GM18508 (cell line): Measurements from ENCODE around the gene SYNJ2BP.
"Not testable (repeated sequence)": the region's sequence is repeated elsewhere in the genome, so short reads cannot be mapped to it uniquely, and the experiment has no call there.

ENCODE experiments used
- ATAC-seq: cut with Tn5 transposase; IDR thresholded peaks from one replicate; pipeline ENCODE4 v1.9.1; 2021; ENCODE audit warnings: moderate number of reproducible peaks; ENCODE audit not compliant: insufficient read depth, unreplicated experiment

The SYNJ2BP gene, protein sequence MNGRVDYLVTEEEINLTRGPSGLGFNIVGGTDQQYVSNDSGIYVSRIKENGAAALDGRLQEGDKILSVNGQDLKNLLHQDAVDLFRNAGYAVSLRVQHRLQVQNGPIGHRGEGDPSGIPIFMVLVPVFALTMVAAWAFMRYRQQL

DNA sequence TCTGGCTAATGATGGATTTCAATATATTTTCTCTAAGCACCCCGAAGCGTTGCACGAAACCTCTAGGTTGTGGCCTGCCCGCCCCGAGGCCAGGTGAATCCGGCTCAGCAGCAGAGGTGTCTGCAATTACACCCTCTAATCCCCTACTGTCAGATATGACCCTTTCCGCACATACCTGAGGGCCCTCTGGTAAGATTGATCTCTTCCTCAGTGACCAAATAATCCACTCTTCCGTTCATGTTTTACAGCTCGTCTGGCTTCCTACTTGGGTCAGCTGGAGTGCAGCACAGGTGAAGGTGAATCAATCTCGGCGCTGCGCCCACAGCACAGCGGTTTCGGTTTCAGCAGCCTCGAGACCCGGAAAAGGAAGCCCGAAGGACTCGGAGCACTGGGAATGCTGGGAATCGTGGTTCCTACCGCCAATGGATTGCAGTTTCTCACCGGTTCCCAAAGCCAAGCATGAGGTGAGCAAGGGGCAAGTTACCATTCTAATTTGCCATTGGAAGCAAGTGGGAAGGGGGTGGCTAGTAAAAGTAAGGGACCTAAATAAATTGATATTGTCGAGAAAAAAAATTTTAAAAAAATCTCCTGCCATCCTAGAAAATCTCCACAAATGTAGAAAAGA lies at the start of gene SYNJ2BP:
TSS of gene SYNJ2BP (minus strand) at position 366 of the 625 bp plus-strand sequence. CDS start at position 239, 127 bp downstream.
- ATAC-seq = no peak

DNA sequence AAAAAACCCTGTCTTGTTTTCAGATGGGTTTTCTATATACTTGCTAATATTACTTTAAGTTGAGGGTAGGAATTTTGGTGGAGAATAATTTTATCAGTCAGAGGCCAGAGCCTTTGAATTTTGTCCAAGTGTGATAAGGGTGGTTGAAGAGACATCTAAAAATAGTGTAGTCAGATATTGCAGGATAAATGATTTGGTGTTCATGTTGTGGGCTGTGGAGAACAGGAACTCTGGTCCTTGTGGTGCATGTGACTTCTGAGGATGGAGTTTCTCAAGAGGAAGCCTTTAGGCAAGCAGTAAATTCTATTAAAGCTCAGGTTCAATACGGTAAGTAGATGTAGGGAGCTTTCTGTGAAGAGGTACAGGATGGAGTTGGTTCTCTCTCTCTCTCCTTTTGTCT lies 37.8 kb upstream of the SYNJ2BP start:
- no peak for ATAC-seq

DNA sequence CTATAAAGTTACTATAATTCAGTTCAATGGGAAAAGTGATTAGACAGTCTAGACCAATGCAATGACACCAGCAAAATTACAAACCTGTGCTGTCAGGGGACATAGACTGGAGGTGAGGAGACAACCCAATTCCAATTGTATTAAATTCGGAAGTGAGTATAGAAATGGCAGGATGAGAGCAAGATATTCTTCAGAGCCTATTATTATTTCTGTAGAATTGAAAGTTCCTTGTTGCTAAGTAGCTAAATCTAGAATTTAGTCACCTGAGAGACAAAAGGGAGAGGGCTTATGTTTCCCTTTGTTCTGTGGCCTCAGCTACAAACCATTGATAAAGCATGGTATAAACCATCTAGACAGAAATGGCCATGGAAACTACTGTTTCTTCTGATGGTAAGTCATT lies 35.0 kb upstream of the SYNJ2BP start, which contains the start of gene ADAM21:
TSS of gene ADAM21 (plus strand) at position 301 of the 400 bp plus-strand sequence. CDS start 5,326 bp downstream, outside the sequence.
- no peak for ATAC-seq

DNA sequence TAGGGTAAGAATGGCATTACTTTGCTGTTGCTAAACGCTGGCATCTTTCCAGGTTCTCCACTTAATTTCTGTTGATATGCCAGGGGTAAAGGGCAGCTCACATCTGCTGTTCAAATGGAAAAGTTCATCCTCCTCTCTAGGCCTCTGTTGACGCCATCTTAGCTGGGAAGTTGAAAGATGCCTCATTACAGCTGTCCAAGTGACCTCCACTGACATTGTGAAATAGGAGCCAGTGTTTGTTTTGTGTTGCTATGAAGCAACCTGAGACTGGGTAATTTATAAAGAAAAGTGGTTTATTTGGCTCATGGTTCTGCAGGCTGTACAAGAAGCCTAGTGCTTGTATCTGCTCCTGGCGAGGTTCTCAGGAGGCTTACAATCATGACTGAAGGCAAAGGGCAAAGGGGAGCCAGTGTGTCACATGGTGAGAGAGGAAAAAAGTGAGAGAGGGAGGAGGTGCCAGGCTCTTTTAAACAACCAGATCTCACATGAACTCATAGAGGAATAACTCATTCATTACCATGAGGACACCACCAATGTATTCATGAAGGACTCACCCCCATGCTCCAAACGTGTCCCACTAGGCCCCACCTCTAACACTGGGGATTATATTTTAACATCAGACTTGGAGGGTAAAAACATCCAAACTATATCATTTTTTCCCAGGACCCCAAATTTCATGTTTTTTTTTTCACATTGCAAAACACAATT lies 31.9 kb upstream of the SYNJ2BP start:
- no peak for ATAC-seq

DNA sequence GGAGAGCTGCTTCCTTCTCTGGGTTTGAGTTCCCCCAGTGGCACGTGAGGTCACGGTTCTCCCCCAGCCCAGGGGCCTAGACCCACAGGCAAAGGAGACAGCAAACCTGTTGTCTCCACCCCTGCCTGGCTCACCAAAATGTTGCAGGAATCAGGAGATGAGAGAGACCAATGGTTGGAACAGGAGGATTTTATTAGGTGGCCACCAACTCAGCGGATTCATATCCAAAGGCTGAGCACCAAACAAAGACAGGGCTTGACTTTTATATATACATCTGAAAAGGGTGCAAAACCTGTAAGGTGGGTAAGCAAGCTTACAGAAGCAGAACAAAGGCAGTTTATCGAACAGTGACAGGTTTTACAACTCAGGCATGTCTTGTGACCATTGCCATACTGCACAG lies 25.9 kb upstream of the SYNJ2BP start:
- no peak for ATAC-seq

DNA sequence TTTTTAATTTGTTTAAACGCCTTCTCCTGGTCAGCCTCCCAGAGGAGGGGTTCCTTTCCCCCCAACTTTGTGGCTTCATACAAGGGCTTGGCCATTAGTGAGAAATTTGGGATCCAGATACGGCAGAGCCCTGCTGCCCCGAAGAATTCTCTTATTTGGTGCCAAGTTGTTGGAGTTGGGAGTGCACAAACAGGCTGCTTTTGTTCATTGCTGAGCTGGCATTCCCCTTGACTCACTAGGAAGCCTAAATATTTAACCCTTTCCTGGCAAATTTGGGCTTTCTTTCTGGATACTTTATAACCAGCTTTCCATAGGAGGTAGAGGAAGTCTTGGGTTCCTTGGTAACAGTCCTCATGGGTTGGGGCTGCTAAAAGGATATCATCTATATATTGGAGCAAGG lies 24.8 kb upstream of the SYNJ2BP start:
- ATAC-seq = no peak

DNA sequence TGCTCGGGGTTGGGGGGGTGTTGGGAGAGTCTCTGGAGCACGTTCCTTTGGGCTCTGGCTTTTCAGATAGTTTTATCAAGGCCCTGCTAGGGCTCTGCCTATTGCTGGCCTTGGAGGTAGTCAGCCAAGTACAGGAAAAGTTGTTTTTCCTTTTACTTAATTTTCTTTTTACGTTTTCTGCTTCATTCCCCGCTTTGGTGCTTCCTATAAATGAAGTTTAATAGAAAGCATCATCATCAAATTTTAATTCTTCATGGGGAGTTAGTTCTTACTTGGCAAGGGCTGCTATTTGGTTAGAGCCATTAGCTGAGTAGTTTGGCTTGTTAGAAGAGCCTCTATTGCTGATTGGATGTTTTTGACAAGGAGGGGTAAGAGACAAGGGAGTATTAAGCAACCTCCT lies 20.0 kb upstream of the SYNJ2BP start:
- no peak for ATAC-seq

DNA sequence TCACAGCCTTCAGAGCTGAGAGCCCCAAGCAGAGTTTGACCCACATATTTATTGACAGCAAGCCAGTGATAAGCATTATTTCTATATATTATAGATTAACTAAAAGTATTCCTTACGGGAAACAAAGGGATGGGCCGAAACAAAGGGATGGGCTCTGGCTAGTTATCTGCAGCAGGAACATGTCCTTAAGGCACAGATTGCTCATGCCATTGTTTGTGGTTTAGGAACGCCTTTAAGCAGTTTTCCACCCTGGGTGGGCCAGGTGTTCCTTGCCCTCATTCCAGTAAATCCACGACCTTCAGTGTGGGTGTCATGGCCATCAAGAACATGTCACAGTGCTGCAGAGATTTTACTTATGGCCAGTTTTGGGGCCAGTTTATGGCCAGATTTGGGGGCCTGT lies 9.7 kb upstream of the SYNJ2BP start:
- ATAC-seq = not testable (repeated sequence)

DNA sequence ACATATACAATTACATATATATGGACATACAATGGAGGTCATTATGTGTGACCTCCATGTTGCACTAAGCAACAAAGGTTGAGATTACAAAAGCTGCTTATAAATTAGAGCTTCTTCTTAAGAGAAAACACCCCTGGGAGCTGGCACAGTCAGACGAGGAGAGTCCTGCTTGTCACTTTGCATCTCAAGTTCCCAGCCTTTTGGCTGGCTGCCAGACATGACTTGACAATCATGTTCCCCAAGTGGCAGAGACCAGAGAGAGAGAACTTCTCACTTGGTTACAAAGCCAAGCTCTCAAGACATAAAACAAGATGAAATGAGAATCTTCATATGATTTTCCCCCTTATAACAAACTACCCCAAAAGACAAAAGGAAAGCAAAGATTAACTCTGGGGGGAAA lies 8.5 kb upstream of the SYNJ2BP start:
- ATAC-seq = no peak

DNA sequence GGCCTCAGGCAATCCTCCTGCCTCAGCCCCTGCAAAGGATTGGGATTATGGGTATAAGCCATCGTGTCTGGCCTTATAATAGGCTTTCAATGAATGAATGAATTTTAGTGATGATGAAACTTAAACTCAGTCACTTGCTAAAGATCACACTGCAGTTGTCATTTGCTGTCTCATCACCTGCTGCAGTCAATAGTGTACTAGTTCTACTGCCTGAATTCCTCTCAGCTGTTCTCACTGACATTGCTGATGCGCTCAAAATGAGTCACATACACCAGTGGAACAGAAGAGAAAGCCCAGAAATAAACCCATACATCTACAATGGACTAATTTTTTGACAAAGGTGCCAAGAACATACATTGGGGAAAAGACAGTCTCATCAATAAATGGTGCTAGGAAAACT lies 5.6 kb upstream of the SYNJ2BP start:
- no peak for ATAC-seq

DNA sequence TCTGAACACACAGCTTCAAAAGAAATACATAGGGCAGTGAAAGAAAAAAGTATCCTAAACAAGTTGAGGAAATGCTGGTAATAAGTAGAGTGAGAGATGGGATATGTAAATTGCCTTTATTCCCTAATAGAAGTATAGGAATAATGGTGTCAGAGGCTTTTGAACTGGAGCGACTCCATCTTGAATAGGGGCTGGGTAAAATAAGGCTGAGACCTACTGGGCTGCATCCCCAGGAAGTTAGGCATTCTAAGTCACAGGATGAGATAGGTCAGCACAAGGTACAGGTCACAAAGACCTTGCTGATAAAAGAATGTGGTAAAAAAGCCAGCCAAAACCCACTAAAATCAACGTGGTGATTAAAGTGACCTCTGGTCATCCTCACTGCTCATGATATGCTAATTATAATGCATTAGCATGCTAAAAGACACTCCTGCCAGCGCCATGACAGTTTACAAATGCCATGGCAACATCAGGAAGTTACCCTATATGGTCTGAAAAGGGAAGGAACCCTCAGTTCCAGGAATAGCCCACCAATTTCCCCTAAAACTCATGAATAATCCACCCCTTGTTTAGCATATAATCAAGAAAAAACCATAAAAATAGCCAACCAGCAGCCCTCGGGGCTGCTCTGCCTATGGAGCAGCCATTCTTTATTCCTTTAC lies 2.5 kb upstream of the SYNJ2BP start:
- ATAC-seq = not testable (repeated sequence)

DNA sequence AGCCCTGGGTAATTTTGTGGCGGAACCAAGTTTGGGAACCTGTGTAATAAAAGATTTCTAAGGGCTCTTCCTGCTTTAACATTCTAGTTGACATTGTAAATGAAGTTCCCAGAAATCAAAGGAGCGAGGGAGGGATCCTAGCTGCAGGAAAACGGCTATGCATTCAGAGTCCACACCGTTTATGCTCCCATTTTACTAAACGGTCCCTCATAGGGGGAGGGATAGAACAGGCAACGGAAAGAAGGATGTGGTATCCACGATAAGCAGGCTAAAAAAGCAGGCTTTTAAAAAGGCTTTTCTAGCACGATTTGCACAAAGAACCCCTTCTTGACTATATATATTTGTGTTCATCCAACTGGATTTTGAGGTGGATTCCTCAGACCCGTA lies 559 bp downstream of the SYNJ2BP start:
- ATAC-seq = no peak

DNA sequence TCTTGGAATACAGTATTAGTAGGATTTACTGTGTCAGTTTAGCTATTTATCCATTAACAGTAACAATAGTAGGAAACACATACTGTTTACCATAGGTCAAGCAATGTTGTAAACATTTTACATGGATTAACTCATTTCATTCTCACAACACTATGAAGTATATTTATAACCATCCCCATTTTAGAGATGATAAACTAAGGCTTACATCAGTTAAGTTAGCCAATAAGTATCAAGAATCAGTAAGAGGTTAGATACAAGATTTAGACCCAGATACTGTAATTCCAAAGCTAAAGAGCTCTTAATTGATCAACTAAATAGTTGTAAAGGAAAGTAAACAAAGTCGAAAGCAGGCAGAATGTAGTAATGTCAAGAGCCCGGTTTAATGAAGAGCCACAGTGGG lies 1.1 kb downstream of the SYNJ2BP start:
- no peak for ATAC-seq

DNA sequence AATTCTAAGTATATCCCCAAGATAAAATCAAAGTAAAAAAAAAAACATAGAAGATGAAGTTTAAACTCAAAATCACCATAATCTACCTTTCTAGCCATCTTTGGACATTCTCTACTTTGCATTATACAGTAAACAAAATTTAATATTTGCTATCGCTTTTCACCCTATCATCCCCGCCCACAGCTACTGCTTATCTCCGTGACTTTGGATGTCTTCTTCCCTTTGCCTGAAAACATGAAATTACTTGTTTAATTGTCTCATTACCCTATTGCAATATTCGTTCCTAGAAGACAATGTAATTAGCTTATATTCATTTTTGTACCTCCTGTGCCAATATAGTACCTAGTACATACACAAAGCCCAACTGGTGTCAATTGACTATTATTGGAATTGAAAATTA lies 9.3 kb downstream of the SYNJ2BP start:
- no peak for ATAC-seq

DNA sequence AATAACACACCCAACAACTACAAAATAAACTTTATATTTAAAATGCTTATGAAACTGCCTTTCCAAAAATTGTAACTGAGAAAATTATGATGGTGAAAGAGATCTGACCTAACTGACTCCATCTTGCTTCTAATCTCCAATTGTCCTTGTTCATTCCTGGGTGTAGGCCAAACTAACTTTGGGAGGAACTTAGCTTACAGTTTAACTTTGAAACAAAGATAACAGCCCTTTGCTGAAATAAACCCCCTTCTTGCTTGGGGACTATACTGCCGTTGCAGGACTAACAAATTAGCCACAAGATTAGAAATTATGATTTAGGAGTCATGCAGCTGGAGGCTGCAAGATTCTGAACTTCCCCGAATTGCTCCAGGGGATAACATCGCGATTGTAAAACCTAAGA lies 10.7 kb downstream of the SYNJ2BP start:
- ATAC-seq = not testable (repeated sequence)

DNA sequence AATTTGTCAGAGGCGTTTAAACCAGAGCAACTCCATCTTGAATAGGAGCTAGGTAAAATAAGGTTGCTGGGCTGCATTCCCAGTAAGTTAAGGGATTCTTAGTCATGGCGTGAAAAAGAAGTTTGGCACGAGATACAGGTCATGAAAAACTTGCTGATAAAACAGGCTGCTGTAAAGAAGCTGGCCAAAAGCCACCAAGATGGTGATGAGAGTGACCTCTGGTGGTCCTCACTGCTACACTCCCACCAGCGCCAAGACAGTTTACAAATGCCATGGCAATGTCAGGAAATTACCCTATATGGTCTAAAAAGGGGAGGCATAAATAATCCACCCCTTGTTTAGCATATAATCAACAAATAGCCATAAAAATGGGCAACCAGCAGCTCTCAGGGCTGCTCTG lies 13.6 kb downstream of the SYNJ2BP start:
- ATAC-seq = not testable (repeated sequence)

DNA sequence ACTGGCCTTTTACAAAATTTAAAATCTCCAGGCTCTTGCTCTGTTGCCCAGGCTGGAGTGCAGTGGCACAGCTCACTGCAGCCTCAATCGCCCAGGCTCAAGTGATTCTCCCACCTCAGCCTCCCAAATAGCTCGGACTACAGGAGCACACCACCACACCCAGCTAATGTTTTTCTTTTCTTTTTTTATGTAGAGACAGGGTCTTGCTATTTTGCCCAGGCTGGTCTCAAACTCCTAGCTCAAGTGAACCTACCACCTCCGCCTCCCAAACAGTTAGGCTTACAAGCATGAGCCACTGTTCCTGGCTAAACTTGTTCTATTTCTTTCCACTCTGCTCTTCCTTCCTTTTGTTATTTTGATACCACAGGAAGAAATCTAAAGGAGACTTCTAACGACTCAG lies 15.2 kb downstream of the SYNJ2BP start:
- ATAC-seq = no peak

DNA sequence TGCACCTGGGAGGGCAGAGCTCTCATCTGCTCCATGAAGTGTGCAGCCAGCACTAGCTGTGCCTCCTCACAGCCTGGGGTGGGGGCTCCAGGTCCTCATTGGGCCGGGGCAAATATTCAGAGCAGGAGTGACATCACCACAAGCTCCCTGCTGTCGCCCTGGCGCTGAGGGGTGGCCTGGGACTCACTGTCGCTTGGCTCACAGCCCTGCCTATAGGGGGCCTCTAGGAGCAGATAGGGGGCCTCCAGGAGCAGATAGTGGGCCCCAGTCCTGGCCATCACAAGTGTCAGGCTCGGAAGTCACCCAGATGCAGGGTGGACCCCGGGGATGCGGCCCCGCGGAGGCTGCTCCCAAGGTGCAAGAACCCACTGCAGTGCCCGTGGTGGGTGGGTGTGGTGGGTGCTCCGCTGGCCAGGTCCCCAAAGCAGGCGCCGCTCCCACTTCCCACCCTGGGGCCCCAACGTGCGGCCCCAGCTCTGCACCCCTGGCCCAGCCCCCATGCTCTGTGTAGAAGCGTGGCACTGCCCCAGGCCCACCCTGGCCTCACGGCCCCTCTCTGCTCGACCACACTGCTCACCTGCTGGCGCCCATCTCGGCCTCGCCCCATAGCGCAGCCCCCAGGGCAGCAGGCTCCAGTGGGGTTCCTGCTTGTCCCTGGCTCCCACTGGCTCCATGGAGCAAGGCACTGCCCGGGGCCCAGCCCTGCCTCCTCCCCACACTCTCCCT lies 18.0 kb downstream of the SYNJ2BP start:
- no peak for ATAC-seq

DNA sequence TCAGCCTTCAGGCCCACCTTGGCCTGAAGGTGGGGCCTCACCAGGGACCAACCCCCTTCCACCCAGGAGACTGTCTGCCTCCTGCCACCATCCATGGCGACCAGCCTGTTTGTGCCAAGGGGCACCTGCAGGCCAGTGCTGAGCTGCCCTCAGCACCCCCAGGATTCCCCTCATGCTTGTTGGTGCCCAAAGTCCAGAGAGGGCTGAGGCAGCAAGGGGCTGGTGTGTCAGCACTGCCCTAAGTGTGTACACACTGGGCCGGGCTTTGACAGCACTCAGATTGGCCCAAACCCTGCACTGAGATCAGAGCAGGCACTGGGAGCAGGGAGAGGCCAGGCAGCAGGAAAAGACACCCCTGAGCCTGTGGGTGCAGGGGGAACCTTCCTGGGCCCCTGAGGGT lies 18.6 kb downstream of the SYNJ2BP start:
- ATAC-seq = no peak

DNA sequence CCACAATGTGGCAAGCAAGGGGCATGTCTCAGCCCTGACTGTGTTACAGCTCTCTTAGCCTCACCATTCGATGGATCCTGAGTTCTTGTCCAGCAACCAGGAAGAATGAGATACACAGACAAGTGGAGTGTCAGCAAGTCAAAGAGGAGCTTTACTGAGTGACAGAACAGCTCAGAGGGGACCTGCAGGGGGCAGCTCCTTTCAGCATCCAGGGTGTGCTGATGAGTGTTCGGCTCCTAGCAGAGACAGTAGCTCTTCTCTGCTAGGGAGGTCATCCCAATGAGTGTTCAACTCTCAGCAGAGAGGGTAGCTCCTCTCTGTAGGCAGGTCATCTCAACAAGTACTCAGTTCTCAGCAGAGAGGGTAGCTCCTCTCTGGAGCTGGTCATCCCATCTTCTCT lies 19.1 kb downstream of the SYNJ2BP start:
- ATAC-seq = no peak
